ENCODE data around the gene DDX55.

DNA sequence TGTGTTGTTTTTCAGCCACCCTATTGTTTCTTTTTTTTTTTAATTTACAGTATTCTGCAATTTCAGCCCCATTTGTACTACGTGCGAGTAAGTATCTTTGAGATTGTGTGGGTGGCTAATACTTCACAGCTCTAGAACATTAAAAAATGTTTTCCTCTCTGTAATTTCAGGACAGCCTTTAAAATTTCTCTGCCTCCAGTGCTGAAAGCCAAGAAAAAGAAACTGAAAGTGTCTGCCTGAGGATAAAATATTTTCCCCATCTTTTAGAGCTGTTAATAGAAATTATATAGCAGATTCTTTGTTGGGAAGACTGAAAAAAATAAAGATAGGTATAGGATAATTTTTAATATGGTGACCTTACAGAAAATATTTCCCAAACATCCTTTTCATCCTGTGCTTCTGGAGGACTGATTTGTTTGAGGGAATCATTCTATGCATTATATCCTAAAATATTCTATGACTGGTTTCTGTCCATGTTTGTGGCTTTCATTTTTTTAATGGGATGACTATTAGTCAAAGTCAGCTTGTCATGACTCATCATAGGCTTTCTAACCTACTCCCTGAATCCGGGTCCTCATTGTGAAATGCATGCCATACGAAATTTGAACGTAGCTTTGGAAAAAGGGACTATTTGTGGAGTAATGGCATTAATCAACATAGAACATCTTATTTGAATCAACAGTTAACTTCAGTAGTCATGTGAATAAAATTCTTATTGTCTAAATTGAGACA lies 58.3 kb downstream of the DDX55 start:
- TF ChIP-seq, protein P1, sequence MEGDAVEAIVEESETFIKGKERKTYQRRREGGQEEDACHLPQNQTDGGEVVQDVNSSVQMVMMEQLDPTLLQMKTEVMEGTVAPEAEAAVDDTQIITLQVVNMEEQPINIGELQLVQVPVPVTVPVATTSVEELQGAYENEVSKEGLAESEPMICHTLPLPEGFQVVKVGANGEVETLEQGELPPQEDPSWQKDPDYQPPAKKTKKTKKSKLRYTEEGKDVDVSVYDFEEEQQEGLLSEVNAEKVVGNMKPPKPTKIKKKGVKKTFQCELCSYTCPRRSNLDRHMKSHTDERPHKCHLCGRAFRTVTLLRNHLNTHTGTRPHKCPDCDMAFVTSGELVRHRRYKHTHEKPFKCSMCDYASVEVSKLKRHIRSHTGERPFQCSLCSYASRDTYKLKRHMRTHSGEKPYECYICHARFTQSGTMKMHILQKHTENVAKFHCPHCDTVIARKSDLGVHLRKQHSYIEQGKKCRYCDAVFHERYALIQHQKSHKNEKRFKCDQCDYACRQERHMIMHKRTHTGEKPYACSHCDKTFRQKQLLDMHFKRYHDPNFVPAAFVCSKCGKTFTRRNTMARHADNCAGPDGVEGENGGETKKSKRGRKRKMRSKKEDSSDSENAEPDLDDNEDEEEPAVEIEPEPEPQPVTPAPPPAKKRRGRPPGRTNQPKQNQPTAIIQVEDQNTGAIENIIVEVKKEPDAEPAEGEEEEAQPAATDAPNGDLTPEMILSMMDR (IDR thresholded peaks at IDR 0.05): no peak
- TF ChIP-seq POLR2A (IDR thresholded peaks at IDR 0.05): no peak

Data from adrenal gland (tissue), 5 donors.